Transverse colon (tissue), 4 donors: Measurements from ENCODE around the gene RPL5. TPM values are rescaled to one million over a fixed set of nuclear protein-coding genes. Genes with fewer than 3 reads are reported as not detected.

Experiments used
- DNase-seq: peaks from one replicate; pipeline ENCODE4 v3.0.0-alpha.2; 2019
- H3K27ac ChIP-seq, 4 donors: fragments of 200-600 bp; sonication (generic); 2 replicates each; pipeline ENCODE4 v1.5.1; 2016 to 2018; ENCODE audit warnings: inconsistent platforms in 4 of 4
- H3K27me3 ChIP-seq: fragments of 200-600 bp; sonication (generic); 2 replicates; pipeline ENCODE4 v1.5.1; 2017; ENCODE audit warnings: inconsistent platforms
- H3K36me3 ChIP-seq, 4 donors: fragments of 200-600 bp; sonication (generic); 2 replicates each; pipeline ENCODE4 v1.5.1; 2017 to 2019; ENCODE audit warnings: inconsistent platforms in 4 of 4
- H3K4me1 ChIP-seq, 4 donors: fragments of 200-600 bp; sonication (generic); 2 replicates each; pipeline ENCODE4 v1.5.1; 2017 to 2020; ENCODE audit warnings: inconsistent platforms in 4 of 4
- H3K4me3 ChIP-seq, 4 donors: fragments of 200-600 bp; sonication (generic); 1 replicate in 1 of 4; 2 replicates in 3 of 4; pipeline versions ENCODE4 v1.5.1 to v1.6.1; 2017 to 2019; ENCODE audit warnings: inconsistent platforms in 4 of 4
- H3K9me3 ChIP-seq, 2 donors: fragments of 200-600 bp; sonication (generic); 2 replicates each; pipeline ENCODE4 v1.5.1; 2017 to 2019; ENCODE audit warnings: inconsistent platforms in 2 of 2
- CTCF ChIP-seq, 5 experiments: fragments of 200-600 bp in 3 of 5; fragments of 450-650 bp in 2 of 5; sonication (generic) in 3 of 5; IDR thresholded peaks; 1 replicate in 2 of 5; 2 replicates in 3 of 5; pipeline ENCODE4 v1.5.1; 2016 to 2017; ENCODE audit warnings: antibody characterized with exemption in 5 of 5, inconsistent platforms in 3 of 5, mild to moderate bottlenecking in 2 of 5, moderate library complexity in 1 of 5
- EP300 ChIP-seq: sonication (generic); formaldehyde crosslinking; IDR thresholded peaks from one replicate; pipeline ENCODE4 v1.6.1; 2017; ENCODE audit warnings: antibody characterized with exemption, low read depth
- POLR2A ChIP-seq: fragments of 450-650 bp; IDR thresholded peaks from one replicate; pipeline ENCODE4 v1.6.1; 2016; ENCODE audit warnings: antibody characterized with exemption, mild to moderate bottlenecking, moderate library complexity
- POLR2AphosphoS5 ChIP-seq, 3 donors: sonication (generic); formaldehyde crosslinking; IDR thresholded peaks; one replicate each; pipeline ENCODE4 v1.6.1; 2016; ENCODE audit warnings: antibody characterized with exemption in 3 of 3
- WGBS, 2 donors: methylation state at CpG; one replicate each; pipeline ENCODE4 v1.1.5; 2018; ENCODE audit warnings: low coverage in 1 of 2; 5-methylcytosine and 5-hydroxymethylcytosine counted together
- in situ Hi-C, 4 donors: fragments of 200-750 bp; cut with MboI; loops; one replicate each; pipeline versions ENCODE4 v1.15.0 to v1.15.1; 2017; ENCODE audit warnings: low sequenced_read_pairs in 3 of 4, low pct_ligation_motif_present in 1 of 4, low pct_unique_long_range_greater_than_20kb in 1 of 4
- intact Hi-C: fragments of 100-400 bp; cut with DNase I; formaldehyde crosslinking; loops from one replicate; pipeline ENCODE4 v1.15.1; 2023; ENCODE audit warnings: low total_unique reads
- total RNA-seq, 4 donors: library from RNA; depleted of rRNA; stranded (reverse); fragments of >200 nt; gene quantifications; one replicate each; pipeline ENCODE4 v1.1.0, GENCODE V29; 2016

The RPL5 gene
- total RNA-seq, 4 donors from 2014 or later = 360 to 1,369 (median 1,157) TPM

- H3K4me1 ChIP-seq = peaks cover 0 to 18% (median 4%) of the 10 kb centered on the region in 4 donors
- DNase-seq = no peak
- TF ChIP-seq POLR2A (no peak), CTCF (IDR thresholded peaks at IDR 0.05) (no peak), POLR2AphosphoS5 (IDR thresholded peaks at IDR 0.05) (no peak), EP300 (no peak)
- in situ Hi-C loops = no loop called here
- WGBS, 2 donors = 90 to 95% methylated on average over 5 to 8 of the region's 8 CpGs
- H3K27ac ChIP-seq = no peak overlapping the region
- intact Hi-C loops = no loop called here
- H3K4me3 ChIP-seq = no peak overlapping the region
- no peaks in the 10 kb centered on the region for H3K27me3 ChIP-seq
- H3K9me3 ChIP-seq = no peaks in the 10 kb centered on the region
- peaks cover 0 to 44% (median 16%) of the 10 kb centered on the region in 4 donors for H3K36me3 ChIP-seq
Observed at GRCh38 chr1:92843429-92844352, 11.9 kb downstream of the RPL5 start.

- Histone ChIP-seq H3K4me1 (peaks cover 0 to 12% (median 2%) of the 10 kb centered on the region in 4 donors), H3K27me3 (no peaks in the 10 kb centered on the region), H3K36me3 (peaks cover 0 to 43% (median 12%) of the 10 kb centered on the region in 4 donors), H3K9me3 (no peaks in the 10 kb centered on the region), H3K27ac (no peak overlapping the region), H3K4me3 (no peak overlapping the region)
- DNase-seq = no peak
- TF ChIP-seq POLR2AphosphoS5 (IDR thresholded peaks at IDR 0.05) = no peak
- TF ChIP-seq EP300 = no peak
- no peak for TF ChIP-seq POLR2A
- no peak for TF ChIP-seq CTCF (IDR thresholded peaks at IDR 0.05)
- WGBS, 2 donors = 96 to 97% methylated on average over 3 of the region's 3 CpGs
- in situ Hi-C loops = no loop called here
- intact Hi-C loops = no loop called here
Observed at GRCh38 chr1:92844439-92844838, 12.6 kb downstream of the RPL5 start.

GRCh38 chr1:92845908-92846307, 14.1 kb downstream of the RPL5 start:
- Histone ChIP-seq H3K27me3 (no peaks in the 10 kb centered on the region), H3K9me3 (no peaks in the 10 kb centered on the region), H3K4me1 (peaks cover 0 to 4% (median 1%) of the 10 kb centered on the region in 4 donors), H3K4me3 (no peak overlapping the region), H3K27ac (no peak overlapping the region), H3K36me3 (peaks cover 0 to 35% (median 10%) of the 10 kb centered on the region in 4 donors)
- in situ Hi-C loops = no loop called here
- TF ChIP-seq POLR2AphosphoS5 (IDR thresholded peaks at IDR 0.05) = no peak
- TF ChIP-seq POLR2A = no peak
- TF ChIP-seq CTCF (IDR thresholded peaks at IDR 0.05) = no peak
- no peak for TF ChIP-seq EP300
- DNase-seq = no peak
- WGBS, 2 donors = 59 to 77% methylated on average over 3 of the region's 3 CpGs
- intact Hi-C loops = no loop called here

- no peak overlapping the region for H3K4me3 ChIP-seq
- no peaks in the 10 kb centered on the region for H3K9me3 ChIP-seq
- WGBS, 2 donors = 65 to 69% methylated on average over 4 of the region's 4 CpGs
- H3K36me3 ChIP-seq = peaks cover 0 to 18% (median 2%) of the 10 kb centered on the region in 4 donors
- intact Hi-C loops = no loop called here
- H3K27ac ChIP-seq = no peak overlapping the region
- H3K27me3 ChIP-seq = no peaks in the 10 kb centered on the region
- TF ChIP-seq POLR2A (no peak), POLR2AphosphoS5 (IDR thresholded peaks at IDR 0.05) (no peak), CTCF (IDR thresholded peaks at IDR 0.05) (no peak), EP300 (no peak)
- H3K4me1 ChIP-seq = peaks cover 0 to 7% (median 4%) of the 10 kb centered on the region in 4 donors
- in situ Hi-C loops = no loop called here
- DNase-seq = no peak
Observed at GRCh38 chr1:92848201-92848600, 16.4 kb downstream of the RPL5 start.
